HFFc6 (cell line): ENCODE results near the gene PRDM10. TPM values are rescaled to one million over a fixed set of nuclear protein-coding genes. Genes with fewer than 3 reads are reported as not detected.
A peak's percentile ranks its signal among the peaks of the same experiment; 100 is the strongest.

Source experiments
- DNase-seq: peaks from one replicate; pipeline ENCODE4 v3.0.0-alpha.2; 2018
- H3K27ac Mint-ChIP-seq: 2 replicates; pipeline ENCODE4 v1.8.0; 2020; ENCODE audit warnings: mild to moderate bottlenecking, mixed read lengths
- H3K27me3 Mint-ChIP-seq: 2 replicates; pipeline ENCODE4 v1.8.0; 2021; ENCODE audit warnings: mild to moderate bottlenecking, moderate library complexity, mixed read lengths; ENCODE audit not compliant: insufficient read depth
- H3K36me3 Mint-ChIP-seq: 2 replicates; pipeline ENCODE4 v1.8.0; 2021; ENCODE audit warnings: low read depth, mixed read lengths
- H3K4me1 Mint-ChIP-seq: 2 replicates; pipeline ENCODE4 v1.8.0; 2020; ENCODE audit warnings: low read depth, mixed read lengths
- H3K4me3 Mint-ChIP-seq: 2 replicates; pipeline ENCODE4 v1.8.0; 2020; ENCODE audit warnings: mild to moderate bottlenecking, moderate library complexity, mixed read lengths
- H3K9me3 Mint-ChIP-seq: 2 replicates; pipeline ENCODE4 v1.8.0; 2020; ENCODE audit warnings: mild to moderate bottlenecking, mixed read lengths
- CTCF ChIP-seq: fragments of 200-600 bp; sonication (generic); IDR thresholded peaks from 2 replicates; pipeline ENCODE4 v1.5.0; 2021; ENCODE audit warnings: antibody characterized with exemption, mild to moderate bottlenecking
- total RNA-seq, 6 experiments: library from RNA; stranded (reverse); fragmentation: NEBNext Ultra II Directional; extraction: Animal tissue kit (Norgen Biotek cat#: 25700); gene quantifications; 2 replicates in 1 of 6; 3 replicates in 5 of 6; pipeline ENCODE4 v1.2.3, GENCODE V29; 2021

Gene PRDM10
- total RNA-seq, 6 experiments from 2014 or later = 7.0 to 8.6 (median 7.8) TPM

DNA sequence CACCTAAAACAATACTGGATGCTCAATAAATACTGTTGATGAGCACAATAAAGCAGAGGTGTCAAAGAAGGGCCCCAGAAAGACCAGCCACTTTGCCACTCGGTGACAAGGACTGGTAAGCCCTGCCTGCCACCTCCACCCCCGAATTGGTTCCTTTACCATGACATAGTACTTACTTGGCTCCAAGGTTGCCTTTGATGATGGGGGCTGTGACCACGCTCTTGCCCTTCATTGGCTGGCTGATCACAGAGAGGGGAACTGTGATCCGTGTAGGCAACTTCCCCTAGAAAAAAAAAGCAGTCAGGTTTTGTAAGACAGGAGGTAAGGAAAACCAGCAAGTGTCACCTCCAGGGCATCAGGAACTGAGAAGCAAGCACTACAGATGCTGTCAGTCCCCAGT is 136.9 kb downstream of the PRDM10 start:
- Mint-ChIP-seq H3K4me1 (peaks cover 15% of the 10 kb centered on the region), H3K27me3 (no peaks in the 10 kb centered on the region; the same call in 1 of the 2 replicates), H3K27ac (no peak overlapping the region), H3K36me3 (peaks cover 56% of the 10 kb centered on the region), H3K4me3 (no peak overlapping the region), H3K9me3 (no peaks in the 10 kb centered on the region)
- TF ChIP-seq CTCF = no peak
- DNase-seq = no peak

GRCh38 chr11:129864811-129865210 is 137.8 kb downstream of the PRDM10 start:
- H3K4me1 Mint-ChIP-seq = peaks cover 15% of the 10 kb centered on the region
- no peaks in the 10 kb centered on the region; the same call in 1 of the 2 replicates for H3K27me3 Mint-ChIP-seq
- H3K9me3 Mint-ChIP-seq = no peaks in the 10 kb centered on the region
- no peak overlapping the region for H3K27ac Mint-ChIP-seq
- no peak overlapping the region for H3K4me3 Mint-ChIP-seq
- no peak for DNase-seq
- H3K36me3 Mint-ChIP-seq = peaks cover 54% of the 10 kb centered on the region
- no peak for TF ChIP-seq CTCF

- Mint-ChIP-seq H3K9me3 (no peaks in the 10 kb centered on the region), H3K27me3 (no peaks in the 10 kb centered on the region; the same call in 1 of the 2 replicates), H3K36me3 (peaks cover 48% of the 10 kb centered on the region), H3K4me1 (peaks cover 15% of the 10 kb centered on the region), H3K27ac (peak overlapping the region; percentile 79), H3K4me3 (peak overlapping the region; percentile 66)
- DNase-seq = peak; percentile 94
- no peak for TF ChIP-seq CTCF
These were observed 140.7 kb downstream of the PRDM10 start for GRCh38 chr11:129861702-129862522.

DNA sequence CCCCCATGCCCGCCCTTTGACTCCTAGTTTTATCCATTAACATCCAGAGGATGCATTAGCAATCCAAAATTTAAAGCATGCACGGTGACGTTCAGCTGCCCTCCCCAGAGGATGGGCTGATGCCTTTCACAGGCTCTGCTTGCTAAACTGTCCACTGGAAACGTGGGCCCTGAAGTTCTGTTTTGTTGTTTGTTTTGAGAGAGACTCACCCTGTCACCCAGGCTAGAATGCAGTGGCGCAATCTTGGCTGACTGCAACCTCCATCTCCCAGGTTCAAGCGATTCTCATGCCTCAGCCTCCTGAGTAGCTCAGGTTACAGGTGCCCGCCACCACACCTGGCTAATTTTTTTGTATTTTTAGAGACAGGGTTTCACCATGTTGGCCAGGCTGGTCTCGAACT is 146.6 kb downstream of the PRDM10 start:
- peaks cover 23% of the 10 kb centered on the region for H3K27me3 Mint-ChIP-seq
- H3K4me3 Mint-ChIP-seq = no peak overlapping the region
- H3K4me1 Mint-ChIP-seq = 0 out of 2 replicates have a peak, but pooled peaks cover 6% of the 10 kb centered on the region
- no peak for TF ChIP-seq CTCF
- H3K36me3 Mint-ChIP-seq = peaks cover 10% of the 10 kb centered on the region
- H3K27ac Mint-ChIP-seq = no peak overlapping the region
- H3K9me3 Mint-ChIP-seq = no peaks in the 10 kb centered on the region
- no peak for DNase-seq

- no peak for TF ChIP-seq CTCF
- Mint-ChIP-seq H3K27me3 (peaks cover 33% of the 10 kb centered on the region), H3K4me1 (0 out of 2 replicates have a peak, but pooled peaks cover 6% of the 10 kb centered on the region), H3K27ac (no peak overlapping the region), H3K36me3 (peaks cover 10% of the 10 kb centered on the region), H3K9me3 (no peaks in the 10 kb centered on the region), H3K4me3 (no peak overlapping the region)
- DNase-seq = no peak
These were observed 147.5 kb downstream of the PRDM10 start for GRCh38 chr11:129855086-129855485.
